H1 (cell line): ENCODE results near the gene SLC38A10. TPM values are rescaled to one million over a fixed set of nuclear protein-coding genes. Genes with fewer than 3 reads are reported as not detected.

ENCODE experiments used
- CTCF ChIA-PET: fragments of 300-600 bp; sonication (Branson Sonifier 250); formaldehyde crosslinking; loops from one replicate; lab custom pipeline; 2021; ENCODE audit not compliant: partially characterized antibody; lab: Charles Lee
- POLR2A ChIA-PET: fragments of 300-600 bp; sonication (Branson Sonifier 250); formaldehyde crosslinking; loops from one replicate; lab custom pipeline; 2021; ENCODE audit warnings: inconsistent platforms; ENCODE audit not compliant: partially characterized antibody; lab: Charles Lee
- DNase-seq, 2 experiments: peaks; one replicate each; pipeline versions ENCODE4 v3.0.0 to v3.0.0-alpha.2; 2010 to 2022; ENCODE audit warnings: low spot score in 2 of 2, low read depth in 1 of 2, mixed read lengths in 1 of 2
- FAIRE-seq: peaks from 2 replicates; lab custom pipeline; 2011; peaks lifted over from hg19 to GRCh38; lab: Jason Lieb, UNC
- H2AFZ ChIP-seq: 2 replicates; pipeline ENCODE4 v1.8.1; 2012; ENCODE audit warnings: low read length, inconsistent platforms
- H2AK5ac ChIP-seq: 2 replicates; pipeline ENCODE4 v1.6.1; 2013; ENCODE audit warnings: low read depth, low read length
- H2BK120ac ChIP-seq: replicated peaks from 2 replicates; pipeline ENCODE3; 2013; ENCODE audit warnings: low read depth, low read length, inconsistent platforms
- H2BK12ac ChIP-seq: 2 replicates; pipeline ENCODE4 v1.6.1; 2013; ENCODE audit warnings: low read depth, low read length
- H2BK15ac ChIP-seq: 2 replicates; pipeline ENCODE4 v1.6.1; 2013; ENCODE audit warnings: low read length
- H2BK20ac ChIP-seq: 2 replicates; pipeline ENCODE4 v1.6.1; 2013; ENCODE audit warnings: low read length
- H2BK5ac ChIP-seq: 2 replicates; pipeline ENCODE4 v1.6.1; 2013; ENCODE audit warnings: low read depth, low read length
- H3K14ac ChIP-seq: 2 replicates; pipeline ENCODE4 v1.6.1; 2013; ENCODE audit warnings: inconsistent platforms; ENCODE audit not compliant: insufficient read length
- H3K18ac ChIP-seq: 2 replicates; pipeline ENCODE4 v1.6.1; 2013; ENCODE audit warnings: low read length; ENCODE audit errors: extremely low read depth
- H3K23ac ChIP-seq: 2 replicates; pipeline ENCODE4 v1.6.1; 2013; ENCODE audit warnings: inconsistent platforms; ENCODE audit not compliant: insufficient read length
- H3K23me2 ChIP-seq: 2 replicates; pipeline ENCODE4 v1.6.1; 2013; ENCODE audit warnings: low read depth, low read length
- H3K27ac ChIP-seq: 2 replicates; pipeline ENCODE4 v1.6.1; 2011; ENCODE audit warnings: low read depth, low read length, inconsistent platforms
- H3K27me3 ChIP-seq, 4 experiments: replicated peaks in 1 of 4; 1 replicate in 1 of 4; 2 replicates in 3 of 4; pipeline versions ENCODE4 v1.6.1 to v1.8.1; 2011 to 2013; ENCODE audit warnings: low read length in 3 of 4, mild to moderate bottlenecking in 3 of 4, inconsistent platforms in 2 of 4, mixed read lengths in 2 of 4, moderate library complexity in 1 of 4; ENCODE audit not compliant: control insufficient read depth in 3 of 4, insufficient read depth in 3 of 4; ENCODE audit errors: extremely low read depth in 1 of 4
- H3K36me3 ChIP-seq, 4 experiments: 2 replicates each; pipeline versions ENCODE4 v1.6.1 to v1.8.1; 2011 to 2013; ENCODE audit warnings: mild to moderate bottlenecking in 4 of 4, low read length in 3 of 4, moderate library complexity in 2 of 4, control low read depth in 1 of 4, inconsistent platforms in 1 of 4; ENCODE audit not compliant: insufficient read depth in 4 of 4, control insufficient read depth in 2 of 4
- H3K4ac ChIP-seq: replicated peaks from 2 replicates; pipeline ENCODE3; 2013; ENCODE audit warnings: low read length, low read depth, mixed read lengths, inconsistent platforms; ENCODE audit not compliant: insufficient read length
- H3K4me1 ChIP-seq, 4 experiments: replicated peaks in 1 of 4; 1 replicate in 1 of 4; 2 replicates in 3 of 4; pipeline versions ENCODE4 v1.6.1 to v1.8.1; 2011 to 2013; ENCODE audit warnings: low read length in 3 of 4, inconsistent platforms in 2 of 4, mixed read lengths in 1 of 4; ENCODE audit not compliant: insufficient read depth in 4 of 4, control insufficient read depth in 3 of 4
- H3K4me2 ChIP-seq, 2 experiments: 2 replicates each; pipeline versions ENCODE4 v1.6.1 to v1.8.1; 2011 to 2013; ENCODE audit warnings: low read depth in 2 of 2, low read length in 2 of 2, control low read depth in 1 of 2, inconsistent platforms in 1 of 2, mild to moderate bottlenecking in 1 of 2; ENCODE audit not compliant: insufficient read depth in 1 of 2
- H3K4me3 ChIP-seq, 4 experiments: fragments of 200-600, 300-600 bp in 1 of 4; sonication (generic), shearing (Covaris generic), sonication (Bioruptor Twin) in 1 of 4; 2 replicates each; pipeline versions ENCODE4 v1.5.1 to v1.8.1; 2011 to 2016; ENCODE audit warnings: low read length in 4 of 4, low read depth in 3 of 4, control low read depth in 2 of 4, inconsistent platforms in 2 of 4, mild to moderate bottlenecking in 2 of 4, mixed read lengths in 1 of 4, moderate library complexity in 1 of 4; ENCODE audit not compliant: insufficient read depth in 2 of 4; ENCODE audit errors: extremely low read depth in 1 of 4
- H3K56ac ChIP-seq: replicated peaks from 2 replicates; pipeline ENCODE3; 2013; ENCODE audit warnings: low read depth, mild to moderate bottlenecking, mixed read lengths, low read length, inconsistent platforms; ENCODE audit not compliant: insufficient read length
- H3K79me1 ChIP-seq: 2 replicates; pipeline ENCODE4 v1.6.1; 2013; ENCODE audit warnings: low read depth, low read length, control low read depth
- H3K79me2 ChIP-seq, 2 experiments: 2 replicates each; pipeline versions ENCODE4 v1.6.1 to v1.8.1; 2012 to 2013; ENCODE audit warnings: low read length in 2 of 2, mild to moderate bottlenecking in 2 of 2, inconsistent platforms in 1 of 2; ENCODE audit not compliant: insufficient read depth in 2 of 2, control insufficient read depth in 1 of 2
- H3K9ac ChIP-seq, 4 experiments: replicated peaks in 1 of 4; 1 replicate in 1 of 4; 2 replicates in 3 of 4; pipeline versions ENCODE4 v1.6.1 to v1.8.1; 2011 to 2013; ENCODE audit warnings: low read depth in 3 of 4, low read length in 3 of 4, control low read depth in 2 of 4, mild to moderate bottlenecking in 2 of 4, moderate library complexity in 2 of 4, inconsistent platforms in 1 of 4; ENCODE audit errors: extremely low read depth in 1 of 4
- H3K9me3 ChIP-seq, 2 experiments: 2 replicates each; pipeline versions ENCODE4 v1.6.1 to v1.8.1; 2012 to 2013; ENCODE audit warnings: mild to moderate bottlenecking in 2 of 2, moderate library complexity in 2 of 2, control low read depth in 1 of 2, inconsistent platforms in 1 of 2, low read depth in 1 of 2, low read length in 1 of 2, mixed read lengths in 1 of 2; ENCODE audit not compliant: insufficient read depth in 2 of 2
- H4K20me1 ChIP-seq, 2 experiments: replicated peaks in 1 of 2; 2 replicates each; pipeline versions ENCODE3 to v1.8.1; 2011 to 2013; ENCODE audit warnings: inconsistent platforms in 2 of 2, low read length in 2 of 2, mild to moderate bottlenecking in 1 of 2; ENCODE audit not compliant: insufficient read depth in 2 of 2, control insufficient read depth in 1 of 2
- H4K5ac ChIP-seq: 2 replicates; pipeline ENCODE4 v1.6.1; 2013; ENCODE audit warnings: low read length, low read depth, mixed read lengths, inconsistent platforms; ENCODE audit not compliant: insufficient read length
- H4K8ac ChIP-seq: 2 replicates; pipeline ENCODE4 v1.8.0; 2013; ENCODE audit warnings: mild to moderate bottlenecking, moderate library complexity, low read length, inconsistent platforms; ENCODE audit not compliant: insufficient read depth; ENCODE audit errors: extremely low read depth
- H4K91ac ChIP-seq: replicated peaks from 2 replicates; pipeline ENCODE3; 2013; ENCODE audit warnings: low read length, mixed read lengths, inconsistent platforms; ENCODE audit not compliant: insufficient read length
- BRCA1 ChIP-seq: IDR thresholded peaks from 2 replicates; pipeline ENCODE4 v1.6.1; 2012; ENCODE audit warnings: low read depth, low read length, improper control_type of control experiment
- CHD1 ChIP-seq: IDR thresholded peaks from 2 replicates; pipeline ENCODE4 v1.6.1; 2012; ENCODE audit warnings: low read depth, low read length, improper control_type of control experiment
- NANOG ChIP-seq: IDR thresholded peaks from 2 replicates; pipeline ENCODE4 v1.6.1; 2011; ENCODE audit warnings: low read length, low read depth, mild to moderate bottlenecking, inconsistent platforms; ENCODE audit not compliant: insufficient read depth, poor library complexity, severe bottlenecking
- SP2 ChIP-seq: IDR thresholded peaks from 2 replicates; pipeline ENCODE4 v1.6.1; 2012; ENCODE audit warnings: mild to moderate bottlenecking, low read length, inconsistent platforms
- SRF ChIP-seq: IDR thresholded peaks from 2 replicates; pipeline ENCODE4 v1.6.1; 2011; ENCODE audit warnings: mild to moderate bottlenecking, low read depth, low read length, moderate library complexity
- WGBS, 2 experiments: shearing (Covaris generic) in 1 of 2; methylation state at CpG; one replicate each; pipeline versions ENCODE4 v1.1.6 to v1.1.7; 2013 to 2015; ENCODE audit warnings: low lambda C conversion rate in 2 of 2, mixed read lengths in 2 of 2, inconsistent platforms in 1 of 2, low coverage in 1 of 2, missing lambda C conversion rate in 1 of 2; ENCODE audit not compliant: insufficient replicate concordance in 2 of 2, insufficient coverage in 1 of 2, insufficient read length in 1 of 2; ENCODE audit errors: extremely low coverage in 1 of 2, missing lambda C conversion rate in 1 of 2; 5-methylcytosine and 5-hydroxymethylcytosine counted together
- polyA plus RNA-seq, 7 experiments: library from polyadenylated mRNA; depleted of rRNA in 3 of 7; stranded (reverse) in 5 of 7; unstranded in 2 of 7; fragments of >200 nt in 5 of 7; fragments of 200-250 nt in 2 of 7; gene quantifications; 1 replicate in 5 of 7; 2 replicates in 1 of 7; 4 replicates in 1 of 7; pipeline versions ENCODE4 v1.2.1 to v1.2.3, GENCODE V29; 2011 to 2013; ENCODE audit warnings: missing spikeins in 2 of 7, mixed read lengths in 2 of 7
- total RNA-seq: library from RNA; stranded (reverse); fragmentation: NEBNext Ultra II Directional; extraction: Animal tissue kit (Norgen Biotek cat#: 25700); gene quantifications from 2 replicates; pipeline ENCODE4 v1.2.1, GENCODE V29; 2021
- TF ChIP-seq, protein P1 (sequence below): IDR thresholded peaks from 2 replicates; pipeline ENCODE4 v1.6.1; 2012; ENCODE audit warnings: inconsistent platforms

The SLC38A10 gene
- total and polyA plus RNA-seq, 2 of the 8 experiments (the other 6 are each of a cell fraction or from before 2014, with no cell fraction given), result 26.4 to 41.0 TPM

DNA sequence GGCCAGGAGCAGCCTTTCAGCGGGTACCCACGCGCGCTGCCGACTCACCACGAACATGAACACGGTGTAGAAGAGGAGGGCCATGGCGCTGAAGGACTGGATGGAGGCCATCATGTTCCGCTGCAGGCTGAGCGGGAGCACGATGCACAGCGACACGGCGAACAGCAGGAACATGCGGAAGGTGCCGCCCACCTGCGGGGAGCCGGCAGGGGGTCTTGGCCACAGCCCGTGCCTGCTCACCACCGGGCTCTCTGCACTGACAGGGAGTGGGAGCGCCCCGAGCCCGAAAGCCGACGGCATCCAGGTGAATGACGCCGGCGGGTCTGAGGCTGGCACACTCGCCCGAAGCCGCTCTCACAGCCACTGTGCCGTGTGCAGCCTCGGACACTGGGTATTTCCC lies 13.0 kb downstream of the SLC38A10 start:
- no peak overlapping the region for H2BK20ac ChIP-seq
- H4K91ac ChIP-seq, result no peak overlapping the region
- H2AK5ac ChIP-seq, result no peak overlapping the region
- H3K27ac ChIP-seq, result no peak overlapping the region
- no peak overlapping the region for H3K56ac ChIP-seq
- peaks cover 0 to 12% (median 0%) of the 10 kb centered on the region in 4 experiments; a peak in 4 of 7 replicates for H3K4me1 ChIP-seq
- no peak overlapping the region for H3K9ac ChIP-seq
- H3K4me3 ChIP-seq, result no peak overlapping the region
- H3K23me2 ChIP-seq, result no peaks in the 10 kb centered on the region
- H3K23ac ChIP-seq, result no peak overlapping the region
- 93% methylated on average over 21 of the region's 33 CpGs; no CpG with 5 or more reads in 1 of the 2 experiments for WGBS, 2 experiments
- no peak overlapping the region for H3K4ac ChIP-seq
- no peaks in the 10 kb centered on the region for H3K27me3 ChIP-seq
- no peak for TF ChIP-seq NANOG
- no peak for TF ChIP-seq SP2
- no peak for TF ChIP-seq BRCA1
- TF ChIP-seq, protein P1, sequence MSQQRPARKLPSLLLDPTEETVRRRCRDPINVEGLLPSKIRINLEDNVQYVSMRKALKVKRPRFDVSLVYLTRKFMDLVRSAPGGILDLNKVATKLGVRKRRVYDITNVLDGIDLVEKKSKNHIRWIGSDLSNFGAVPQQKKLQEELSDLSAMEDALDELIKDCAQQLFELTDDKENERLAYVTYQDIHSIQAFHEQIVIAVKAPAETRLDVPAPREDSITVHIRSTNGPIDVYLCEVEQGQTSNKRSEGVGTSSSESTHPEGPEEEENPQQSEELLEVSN, result no peak
- TF ChIP-seq SRF, result no peak
- no peak for TF ChIP-seq CHD1
- FAIRE-seq (no peak), DNase-seq (no peak)
- H3K9me3 ChIP-seq, result no peaks in the 10 kb centered on the region
- peak overlapping the region; percentile 52; the same call in 1 of the 2 replicates for H2BK5ac ChIP-seq
- H3K18ac ChIP-seq, result no peak overlapping the region; the same call in 1 of the 2 replicates
- H3K4me2 ChIP-seq, result no peak overlapping the region
- H4K5ac ChIP-seq, result no peak overlapping the region
- no peaks in the 10 kb centered on the region; a peak in 1 of 4 replicates for H3K79me2 ChIP-seq
- no peak overlapping the region for H2BK120ac ChIP-seq
- ChIA-PET CTCF (interaction anchor here (1.0 kb wide), 1 partner anchor 21 kb away, joined by 3 read pairs; no protein-coding TSS in a partner anchor), POLR2A (no interaction called here)
- peak overlapping the region; percentile 74; the same call in 1 of the 2 replicates for H4K8ac ChIP-seq
- H2BK12ac ChIP-seq, result no peak overlapping the region
- H3K14ac ChIP-seq, result no peak overlapping the region
- no peak overlapping the region for H2AFZ ChIP-seq
- peaks cover 7 to 16% of the 10 kb centered on the region in 2 experiments for H4K20me1 ChIP-seq
- peaks cover 0 to 8% (median 3%) of the 10 kb centered on the region in 4 experiments; a peak in 4 of 8 replicates for H3K36me3 ChIP-seq
- H2BK15ac ChIP-seq, result no peak overlapping the region
- H3K79me1 ChIP-seq, result peaks cover 9% of the 10 kb centered on the region
